Hepatocyte (in vitro differentiated cells): Measurements from ENCODE around the gene AQP1.

Source experiments
- EZH2 ChIP-seq: fragments of 200-600 bp; sonication (generic); IDR thresholded peaks from 2 replicates; pipeline ENCODE4 v1.6.1; 2016; ENCODE audit warnings: antibody characterized with exemption, mild to moderate bottlenecking, borderline replicate concordance
- TF ChIP-seq, protein P1 (sequence below): fragments of 200-600 bp; sonication (generic); IDR thresholded peaks from 2 replicates; pipeline ENCODE4 v1.5.1; 2016; ENCODE audit warnings: antibody characterized with exemption, mild to moderate bottlenecking; ENCODE audit not compliant: poor library complexity

- TF ChIP-seq, protein P1, sequence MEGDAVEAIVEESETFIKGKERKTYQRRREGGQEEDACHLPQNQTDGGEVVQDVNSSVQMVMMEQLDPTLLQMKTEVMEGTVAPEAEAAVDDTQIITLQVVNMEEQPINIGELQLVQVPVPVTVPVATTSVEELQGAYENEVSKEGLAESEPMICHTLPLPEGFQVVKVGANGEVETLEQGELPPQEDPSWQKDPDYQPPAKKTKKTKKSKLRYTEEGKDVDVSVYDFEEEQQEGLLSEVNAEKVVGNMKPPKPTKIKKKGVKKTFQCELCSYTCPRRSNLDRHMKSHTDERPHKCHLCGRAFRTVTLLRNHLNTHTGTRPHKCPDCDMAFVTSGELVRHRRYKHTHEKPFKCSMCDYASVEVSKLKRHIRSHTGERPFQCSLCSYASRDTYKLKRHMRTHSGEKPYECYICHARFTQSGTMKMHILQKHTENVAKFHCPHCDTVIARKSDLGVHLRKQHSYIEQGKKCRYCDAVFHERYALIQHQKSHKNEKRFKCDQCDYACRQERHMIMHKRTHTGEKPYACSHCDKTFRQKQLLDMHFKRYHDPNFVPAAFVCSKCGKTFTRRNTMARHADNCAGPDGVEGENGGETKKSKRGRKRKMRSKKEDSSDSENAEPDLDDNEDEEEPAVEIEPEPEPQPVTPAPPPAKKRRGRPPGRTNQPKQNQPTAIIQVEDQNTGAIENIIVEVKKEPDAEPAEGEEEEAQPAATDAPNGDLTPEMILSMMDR: no peak
- TF ChIP-seq EZH2: no peak
Measured at GRCh38 chr7:30933124-30933974, 21.7 kb downstream of the AQP1 start.
